Measurements from ENCODE around the gene FOXRED1.

FOXRED1 gene

DNA sequence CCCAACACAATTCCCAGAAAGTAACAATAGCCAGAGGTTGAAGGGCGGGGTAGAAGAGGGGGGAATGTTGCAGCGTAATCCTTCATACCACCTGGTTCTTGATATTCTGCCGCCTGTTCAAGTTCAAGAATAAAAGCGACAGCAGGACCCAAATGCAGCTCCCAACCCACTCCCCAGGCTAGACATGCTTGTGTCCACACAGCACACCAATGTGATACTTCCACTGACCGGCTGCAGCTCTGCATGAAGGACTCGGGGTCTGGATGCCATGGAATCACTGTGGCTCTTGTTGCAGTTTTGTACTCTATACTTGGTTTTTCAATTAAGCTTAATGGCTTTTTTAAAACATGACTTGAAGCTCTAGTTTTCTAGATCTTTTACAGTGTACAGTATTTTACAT, 6.7 kb upstream of the FOXRED1 start:
- DNase-seq, result no peak
- H3K9me3 ChIP-seq (ENCODE audit: severe bottlenecking), result no peaks in the 10 kb centered on the region
- H3K27me3 ChIP-seq (ENCODE audit: insufficient read depth, low read depth, severe bottlenecking), result no peaks in the 10 kb centered on the region
- TF ChIP-seq CTCF (IDR thresholded peaks at IDR 0.05; ENCODE audit: low read depth, low read length), result no peak
- H3K27ac ChIP-seq, result no peak overlapping the region
- peaks cover 72% of the 10 kb centered on the region for H3K36me3 ChIP-seq
- H3K4me3 ChIP-seq (ENCODE audit: low read depth, low read length), result no peak overlapping the region

- no peak overlapping the region for H3K4me3 ChIP-seq (ENCODE audit: low read depth, low read length)
- peaks cover 71% of the 10 kb centered on the region for H3K36me3 ChIP-seq
- no peaks in the 10 kb centered on the region for H3K27me3 ChIP-seq (ENCODE audit: insufficient read depth, low read depth, severe bottlenecking)
- TF ChIP-seq CTCF (IDR thresholded peaks at IDR 0.05; ENCODE audit: low read depth, low read length), result no peak
- no peak for DNase-seq
- no peak overlapping the region for H3K27ac ChIP-seq
- H3K9me3 ChIP-seq (ENCODE audit: severe bottlenecking), result no peaks in the 10 kb centered on the region
Measured at GRCh38 chr11:126263489-126263888, 5.5 kb upstream of the FOXRED1 start.

DNA sequence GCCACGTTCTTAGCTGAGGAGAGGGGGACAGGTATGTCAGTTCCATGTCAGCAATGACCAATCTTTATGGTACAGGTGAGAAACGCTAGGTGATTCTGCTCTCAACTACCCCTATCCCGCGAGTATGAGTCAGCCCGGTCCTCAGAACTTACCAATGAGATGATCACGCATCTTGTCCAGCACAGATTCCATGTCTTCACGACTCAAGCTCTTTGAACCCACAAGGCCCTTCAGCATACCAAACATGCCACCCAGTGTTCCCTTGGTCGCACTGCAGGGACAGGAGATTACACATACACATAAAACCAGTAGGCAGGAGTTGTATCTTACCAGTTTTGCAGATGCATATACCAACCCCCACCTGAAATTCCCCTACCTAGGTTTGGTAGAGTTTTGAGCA, 3.1 kb upstream of the FOXRED1 start:
- no peak overlapping the region for H3K4me3 ChIP-seq (ENCODE audit: low read depth, low read length)
- no peak for TF ChIP-seq CTCF (IDR thresholded peaks at IDR 0.05; ENCODE audit: low read depth, low read length)
- peaks cover 68% of the 10 kb centered on the region for H3K36me3 ChIP-seq
- no peak for DNase-seq
- H3K9me3 ChIP-seq (ENCODE audit: severe bottlenecking), result no peaks in the 10 kb centered on the region
- H3K27ac ChIP-seq, result no peak overlapping the region
- H3K27me3 ChIP-seq (ENCODE audit: insufficient read depth, low read depth, severe bottlenecking), result no peaks in the 10 kb centered on the region

DNA sequence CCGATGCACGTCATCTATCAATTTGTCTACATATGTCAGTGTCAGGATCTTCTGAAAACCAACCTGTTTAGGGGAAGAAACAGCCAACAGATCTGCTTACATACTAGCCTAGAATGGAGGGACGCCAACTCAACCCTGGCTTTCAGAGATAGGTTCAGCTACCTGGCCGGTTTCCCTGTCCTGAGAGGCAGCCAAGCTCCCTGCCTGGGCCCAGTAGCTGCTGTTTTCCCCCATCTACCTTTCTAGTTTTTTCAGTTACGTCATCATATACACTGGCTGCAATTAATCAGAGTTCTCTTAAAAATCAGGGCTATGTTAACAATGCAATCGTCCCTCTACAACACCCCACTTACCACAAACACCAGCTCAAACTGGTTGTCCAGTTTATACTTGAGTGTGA, 1.3 kb upstream of the FOXRED1 start:
- no peak for DNase-seq
- Histone ChIP-seq H3K4me3 (ENCODE audit: low read depth, low read length) (peak overlapping the region; percentile 63), H3K36me3 (peaks cover 60% of the 10 kb centered on the region), H3K27me3 (ENCODE audit: insufficient read depth, low read depth, severe bottlenecking) (no peaks in the 10 kb centered on the region), H3K9me3 (ENCODE audit: severe bottlenecking) (no peaks in the 10 kb centered on the region), H3K27ac (peak overlapping the region; percentile 86)
- no peak for TF ChIP-seq CTCF (IDR thresholded peaks at IDR 0.05; ENCODE audit: low read depth, low read length)

DNA sequence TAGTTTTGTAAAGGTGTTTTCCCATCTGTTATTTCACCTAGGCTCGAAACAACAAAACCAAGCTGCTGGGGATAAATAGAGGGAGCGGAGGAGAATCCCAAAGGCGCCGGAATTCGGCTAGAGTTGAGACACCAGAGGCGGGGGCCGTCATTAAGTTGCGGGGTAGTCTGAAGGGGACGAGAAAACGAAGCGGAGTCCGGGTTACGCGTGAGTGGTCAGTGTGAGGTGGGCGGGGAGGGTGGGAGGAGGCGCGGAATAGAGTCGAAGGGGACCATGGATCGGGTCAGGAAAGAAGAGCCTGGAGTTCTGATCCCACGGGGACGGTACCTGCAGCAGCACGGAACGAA, 620 bp upstream of the FOXRED1 start:
- no peaks in the 10 kb centered on the region for H3K27me3 ChIP-seq (ENCODE audit: insufficient read depth, low read depth, severe bottlenecking)
- no peaks in the 10 kb centered on the region for H3K9me3 ChIP-seq (ENCODE audit: severe bottlenecking)
- H3K4me3 ChIP-seq (ENCODE audit: low read depth, low read length), result peak overlapping the region; percentile 63
- no peak for DNase-seq
- TF ChIP-seq CTCF (IDR thresholded peaks at IDR 0.05; ENCODE audit: low read depth, low read length), result no peak
- H3K27ac ChIP-seq, result peak overlapping the region; percentile 86
- peaks cover 60% of the 10 kb centered on the region for H3K36me3 ChIP-seq

GRCh38 chr11:126277322-126277721, 8.4 kb downstream of the FOXRED1 start:
- H3K36me3 ChIP-seq, result peaks cover 48% of the 10 kb centered on the region
- TF ChIP-seq CTCF (IDR thresholded peaks at IDR 0.05; ENCODE audit: low read depth, low read length), result no peak
- H3K9me3 ChIP-seq (ENCODE audit: severe bottlenecking), result no peaks in the 10 kb centered on the region
- DNase-seq, result no peak
- no peak overlapping the region for H3K4me3 ChIP-seq (ENCODE audit: low read depth, low read length)
- H3K27ac ChIP-seq, result no peak overlapping the region
- H3K27me3 ChIP-seq (ENCODE audit: insufficient read depth, low read depth, severe bottlenecking), result no peaks in the 10 kb centered on the region
